Activated CD8-positive, alpha-beta T cell treated with anti-CD3 and anti-CD28 coated beads for 36 hours (primary cell): Measurements from ENCODE around the gene SPNS1. TPM values are rescaled to one million over a fixed set of nuclear protein-coding genes. Genes with fewer than 3 reads are reported as not detected.

ENCODE experiments used
- ATAC-seq: fragments of 200-7000 bp; cut with Tn5 transposase; one replicate; pipeline ENCODE4 v1.10.0; 2021; ENCODE audit warnings: mild to moderate bottlenecking, moderate library complexity
- CTCF ChIA-PET: fragments of 350-600 bp; sonication (Branson Sonifier 250); formaldehyde crosslinking; loops from one replicate; lab custom pipeline; 2021; ENCODE audit warnings: antibody characterized with exemption; lab: Charles Lee
- POLR2A ChIA-PET: fragments of 350-600 bp; sonication (Branson Sonifier 250); formaldehyde crosslinking; loops from one replicate; lab custom pipeline; 2021; ENCODE audit warnings: antibody characterized with exemption; lab: Charles Lee
- DNase-seq: peaks from one replicate; pipeline ENCODE4 v3.0.0-alpha.2; 2020
- H3K27ac Mint-ChIP-seq: one replicate; pipeline ENCODE4 v1.8.0; 2021; ENCODE audit warnings: mild to moderate bottlenecking, mixed read lengths
- H3K27me3 Mint-ChIP-seq: one replicate; pipeline ENCODE4 v1.8.0; 2021; ENCODE audit warnings: mixed read lengths
- H3K36me3 Mint-ChIP-seq: one replicate; pipeline ENCODE4 v1.8.0; 2021; ENCODE audit warnings: low read depth, mixed read lengths
- H3K4me1 Mint-ChIP-seq: one replicate; pipeline ENCODE4 v1.8.0; 2021; ENCODE audit warnings: low read depth, mixed read lengths
- H3K4me3 Mint-ChIP-seq: one replicate; pipeline ENCODE4 v1.8.0; 2021; ENCODE audit warnings: mild to moderate bottlenecking, moderate library complexity, mixed read lengths
- H3K9me3 Mint-ChIP-seq: one replicate; pipeline ENCODE4 v1.8.0; 2021; ENCODE audit warnings: mixed read lengths
- intact Hi-C: fragments of 100-400 bp; cut with micrococcal nuclease; formaldehyde crosslinking; loops from one replicate; pipeline ENCODE4 v1.10.0; 2022
- total RNA-seq, 2 experiments: library from RNA; stranded (reverse); gene quantifications; one replicate each; pipeline ENCODE4 v1.2.3, GENCODE V29; 2021
- TF ChIP-seq, protein P1 (sequence below): fragments of 200-600 bp; IDR thresholded peaks from one replicate; pipeline ENCODE4 v1.8.0; 2022; ENCODE audit warnings: antibody characterized with exemption, mild to moderate bottlenecking

The SPNS1 gene
- total RNA-seq, 2 experiments from 2014 or later: 14.6 to 18.2 TPM

DNA sequence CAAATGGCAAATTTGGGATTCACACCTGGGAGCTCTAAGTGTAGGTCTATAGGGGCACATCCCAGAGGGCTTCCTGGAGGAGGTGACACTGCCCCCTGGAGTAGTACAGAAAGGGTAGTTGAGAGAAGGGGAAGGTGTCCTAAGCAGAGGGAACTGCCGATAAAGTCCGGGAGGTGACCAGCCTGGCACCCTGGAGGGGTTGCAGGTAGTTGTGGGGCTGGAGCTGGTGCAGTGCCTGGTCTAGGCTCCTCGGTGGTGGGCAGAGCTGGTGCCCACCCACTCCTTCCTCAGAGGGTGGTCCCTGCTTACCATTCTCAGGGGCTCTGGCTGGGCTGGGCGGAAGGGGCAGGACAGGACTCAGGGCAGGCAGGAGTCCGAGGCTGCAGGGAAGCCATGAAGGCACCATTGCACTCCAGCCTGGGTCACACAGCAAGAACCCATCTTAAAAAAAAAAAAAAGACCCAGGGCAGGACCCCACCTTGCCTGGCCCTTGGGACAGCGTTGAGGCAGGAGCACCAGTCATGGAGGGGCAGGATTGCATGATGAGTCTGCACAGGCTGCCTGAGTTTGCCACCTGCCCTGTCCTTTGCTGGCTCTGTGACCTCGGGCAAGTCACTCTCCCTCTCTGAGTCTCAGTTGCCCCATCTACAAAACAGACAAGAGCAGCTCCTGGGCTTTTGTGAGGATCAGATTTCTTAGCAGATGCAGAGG, 54.0 kb downstream of the SPNS1 start:
- H3K27me3 Mint-ChIP-seq: no peaks in the 10 kb centered on the region
- peak; percentile 13 for ATAC-seq
- peak overlapping the region; percentile 82 for H3K27ac Mint-ChIP-seq
- DNase-seq: no peak
- TF ChIP-seq, protein P1, sequence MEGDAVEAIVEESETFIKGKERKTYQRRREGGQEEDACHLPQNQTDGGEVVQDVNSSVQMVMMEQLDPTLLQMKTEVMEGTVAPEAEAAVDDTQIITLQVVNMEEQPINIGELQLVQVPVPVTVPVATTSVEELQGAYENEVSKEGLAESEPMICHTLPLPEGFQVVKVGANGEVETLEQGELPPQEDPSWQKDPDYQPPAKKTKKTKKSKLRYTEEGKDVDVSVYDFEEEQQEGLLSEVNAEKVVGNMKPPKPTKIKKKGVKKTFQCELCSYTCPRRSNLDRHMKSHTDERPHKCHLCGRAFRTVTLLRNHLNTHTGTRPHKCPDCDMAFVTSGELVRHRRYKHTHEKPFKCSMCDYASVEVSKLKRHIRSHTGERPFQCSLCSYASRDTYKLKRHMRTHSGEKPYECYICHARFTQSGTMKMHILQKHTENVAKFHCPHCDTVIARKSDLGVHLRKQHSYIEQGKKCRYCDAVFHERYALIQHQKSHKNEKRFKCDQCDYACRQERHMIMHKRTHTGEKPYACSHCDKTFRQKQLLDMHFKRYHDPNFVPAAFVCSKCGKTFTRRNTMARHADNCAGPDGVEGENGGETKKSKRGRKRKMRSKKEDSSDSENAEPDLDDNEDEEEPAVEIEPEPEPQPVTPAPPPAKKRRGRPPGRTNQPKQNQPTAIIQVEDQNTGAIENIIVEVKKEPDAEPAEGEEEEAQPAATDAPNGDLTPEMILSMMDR: no peak
- no peaks in the 10 kb centered on the region for H3K9me3 Mint-ChIP-seq
- H3K36me3 Mint-ChIP-seq: no peaks in the 10 kb centered on the region
- POLR2A ChIA-PET: interaction anchor here (0.8 to 3.9 kb wide), 10 partner anchors 8 to 55 kb away, joined by 3 to 25 read pairs (median 7); partner anchors contain the start of gene LAT
- H3K4me3 Mint-ChIP-seq: peak overlapping the region; percentile 56
- intact Hi-C loops: loop anchor here (5.0 kb wide), 1 partner anchor 41 kb away; the partner anchor contains the start of gene LAT
- H3K4me1 Mint-ChIP-seq: peaks cover 57% of the 10 kb centered on the region
- CTCF ChIA-PET: interaction anchor here (1.0 to 3.9 kb wide), 6 partner anchors 8 to 83 kb away, joined by 3 to 17 read pairs (median 4); no protein-coding TSS in a partner anchor

DNA sequence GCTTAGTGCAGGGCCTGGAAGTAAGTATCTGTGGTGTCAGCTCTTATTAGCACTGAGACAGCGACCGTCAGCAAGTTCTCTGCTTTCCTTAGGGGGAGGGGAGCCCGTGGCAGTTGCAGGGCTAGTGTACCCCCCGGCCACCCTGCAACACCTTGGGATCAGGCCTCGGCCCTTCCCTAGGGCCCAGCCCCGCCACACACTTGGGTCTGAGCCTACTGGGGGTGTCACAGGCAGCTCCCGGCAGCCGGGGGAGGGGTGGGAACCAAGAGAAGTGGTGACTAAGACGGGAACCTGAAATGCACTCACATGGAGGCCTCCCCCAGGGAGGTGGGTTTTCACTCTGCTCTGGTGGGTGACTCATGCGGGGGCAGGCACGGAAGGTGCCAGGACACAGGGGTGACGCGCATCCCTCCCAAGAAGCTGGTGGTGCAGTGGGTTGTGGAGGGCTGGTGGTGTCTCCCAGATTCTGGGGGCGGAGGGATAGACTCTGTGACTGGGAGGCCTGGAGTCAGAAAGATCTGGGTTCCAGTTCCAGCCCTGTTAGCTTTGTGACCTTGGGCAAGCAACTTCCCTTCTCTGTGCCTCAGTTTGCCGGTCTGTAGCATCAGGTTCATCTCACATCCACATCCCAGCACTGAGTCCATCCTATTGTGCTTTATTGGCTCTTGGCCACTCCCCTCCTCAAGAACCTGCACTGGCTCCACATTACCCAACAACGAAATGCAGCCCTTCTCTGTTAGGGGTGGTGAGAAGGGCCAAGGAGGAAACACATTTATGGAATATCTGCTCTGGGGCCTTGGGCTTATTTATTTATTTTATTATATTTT, 54.8 kb downstream of the SPNS1 start:
- H3K4me1 Mint-ChIP-seq: peaks cover 49% of the 10 kb centered on the region
- ATAC-seq: peak; percentile 97
- DNase-seq: peak; percentile 98
- CTCF ChIA-PET: interaction anchor here (1.0 to 3.9 kb wide), 6 partner anchors 8 to 47 kb away, joined by 3 to 17 read pairs (median 4); no protein-coding TSS in a partner anchor
- H3K9me3 Mint-ChIP-seq: no peaks in the 10 kb centered on the region
- POLR2A ChIA-PET: interaction anchor here (0.6 to 3.9 kb wide), 13 partner anchors 9 to 77 kb away, joined by 3 to 25 read pairs (median 6); partner anchors contain the start of gene LAT
- H3K27me3 Mint-ChIP-seq: no peaks in the 10 kb centered on the region
- H3K36me3 Mint-ChIP-seq: no peaks in the 10 kb centered on the region
- H3K27ac Mint-ChIP-seq: peak overlapping the region; percentile 82
- intact Hi-C loops: loop anchor here (5.0 kb wide), 1 partner anchor 42 kb away; the partner anchor contains the start of gene LAT
- H3K4me3 Mint-ChIP-seq: peak overlapping the region; percentile 56
- TF ChIP-seq, protein P1: no peak

DNA sequence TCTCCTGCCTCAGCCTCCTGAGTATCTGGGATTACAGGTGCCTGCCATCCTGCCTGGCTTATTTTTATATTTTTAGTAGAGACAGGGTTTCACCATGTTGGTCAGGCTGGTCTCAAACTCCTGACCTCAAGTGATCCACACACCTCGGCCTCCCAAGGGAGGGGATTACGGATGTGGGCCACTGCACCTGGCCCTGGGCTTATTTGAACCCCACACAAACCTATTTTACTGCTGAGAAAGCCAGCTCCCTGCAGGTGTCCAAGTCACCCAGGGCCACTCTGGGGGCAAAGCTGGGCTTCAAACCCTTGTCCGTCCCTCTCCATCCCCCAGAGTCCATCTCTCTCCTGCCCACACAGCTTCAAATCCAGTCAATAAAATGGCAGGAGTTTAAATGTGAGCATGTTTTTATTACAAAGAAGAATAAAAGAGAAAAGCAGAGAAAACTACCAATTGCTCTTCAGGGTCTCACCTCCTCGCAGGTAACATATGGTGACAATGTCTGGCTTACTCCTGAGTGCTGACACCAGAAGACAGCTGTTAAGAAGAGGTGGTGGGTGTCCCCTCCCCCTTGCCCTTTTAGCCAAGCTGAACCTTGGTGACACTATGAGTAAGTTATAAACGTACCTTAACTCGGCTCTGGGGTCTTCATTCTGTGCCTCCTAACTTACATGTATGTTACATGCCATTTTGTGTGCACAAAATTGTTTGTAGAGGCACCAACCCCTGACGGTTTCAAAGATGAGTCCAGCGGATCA, 55.7 kb downstream of the SPNS1 start:
- intact Hi-C loops: no loop called here
- no peak for ATAC-seq
- CTCF ChIA-PET: interaction anchor here (1.0 to 3.9 kb wide), 7 partner anchors 9 to 85 kb away, joined by 3 to 17 read pairs (median 4); no protein-coding TSS in a partner anchor
- POLR2A ChIA-PET: interaction anchor here (0.5 to 3.9 kb wide), 13 partner anchors 9 to 78 kb away, joined by 3 to 25 read pairs (median 4); partner anchors contain the start of gene LAT
- TF ChIP-seq, protein P1: no peak
- peak; percentile 51 for DNase-seq
- Mint-ChIP-seq H3K27ac (peak overlapping the region; percentile 67), H3K36me3 (no peaks in the 10 kb centered on the region), H3K4me3 (no peak overlapping the region), H3K27me3 (no peaks in the 10 kb centered on the region), H3K9me3 (no peaks in the 10 kb centered on the region), H3K4me1 (peaks cover 40% of the 10 kb centered on the region)

Other genes starting within 250 kb of the SPNS1 start
- 1 to 10 TPM; 3.8 TPM for gene NPIPB9, start 223.0 kb upstream of the SPNS1 start, total RNA-seq
- 100 to 1,000 TPM; 322 to 333 TPM for gene ATXN2L, start 151.8 kb upstream of the SPNS1 start, total RNA-seq
- 100 to 1,000 TPM; 309 to 323 TPM for gene TUFM, start 128.4 kb upstream of the SPNS1 start, total RNA-seq
- 10 to 100 TPM; 31.2 to 31.5 TPM for gene SH2B1, start 110.9 kb upstream of the SPNS1 start, total RNA-seq
- 1 to 10 TPM; 2.1 to 2.5 TPM for gene ATP2A1, start 96.3 kb upstream of the SPNS1 start, total RNA-seq
- 10 to 100 TPM; 13.1 to 14.0 TPM for gene RABEP2, start 49.5 kb upstream of the SPNS1 start, total RNA-seq
- 1 to 10 TPM; 1.1 to 1.3 TPM for gene CD19, start 42.8 kb upstream of the SPNS1 start, total RNA-seq
- gene NFATC2IP, start 23.8 kb upstream of the SPNS1 start, total RNA-seq: 10 to 100 TPM; 63.8 to 71.8 TPM
- 100 to 1,000 TPM; 193 to 206 TPM for gene LAT, start 10.3 kb downstream of the SPNS1 start, total RNA-seq